Activated CD4-positive, CD25-positive, alpha-beta regulatory T cell (primary cell): ENCODE results near the gene PGBD2.
"Not testable (repeated sequence)": the region's sequence is repeated elsewhere in the genome, so short reads cannot be mapped to it uniquely, and the experiment has no call there.

ENCODE experiments used
- DNase-seq, 4 experiments: peaks; one replicate each; lab custom pipeline; 2025; lab: John Stamatoyannopoulos, UW

The PGBD2 gene

DNA sequence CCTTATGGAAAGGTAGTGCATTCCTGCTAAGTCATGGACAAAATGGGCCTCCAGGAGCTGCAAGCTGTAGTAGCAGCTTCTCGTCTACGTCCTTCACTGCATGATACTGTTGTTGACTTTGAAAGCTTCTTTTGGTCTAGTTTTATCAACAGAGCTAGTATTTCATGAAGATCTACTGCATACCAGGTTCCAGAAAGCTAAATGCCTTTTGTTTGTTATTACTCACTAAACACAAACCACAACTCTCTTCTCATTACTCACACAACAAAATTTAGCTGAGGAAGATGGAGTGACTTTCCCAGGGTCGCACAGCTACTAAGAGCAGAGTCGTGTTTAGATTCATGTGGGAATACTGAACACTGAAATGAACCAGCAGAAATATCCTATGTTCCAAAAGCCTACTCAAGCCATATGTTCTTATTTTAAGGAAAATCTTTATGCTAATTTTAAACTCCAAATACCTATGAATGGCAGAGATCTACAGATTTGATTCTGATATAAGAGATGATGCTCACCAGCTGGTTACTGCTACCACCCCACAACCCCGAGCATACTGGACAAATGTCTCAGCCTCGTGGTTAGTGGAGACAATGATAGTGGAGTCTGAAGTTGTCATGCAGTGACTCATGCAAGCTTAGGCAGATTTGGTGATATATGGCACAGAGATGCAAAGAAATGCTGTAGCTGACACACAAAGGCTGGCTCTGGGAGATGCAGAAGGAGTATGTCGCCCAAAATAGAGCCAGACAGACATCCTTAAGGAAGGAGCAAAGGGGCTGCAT, 20.6 kb downstream of the PGBD2 start:
- no peak for DNase-seq

DNA sequence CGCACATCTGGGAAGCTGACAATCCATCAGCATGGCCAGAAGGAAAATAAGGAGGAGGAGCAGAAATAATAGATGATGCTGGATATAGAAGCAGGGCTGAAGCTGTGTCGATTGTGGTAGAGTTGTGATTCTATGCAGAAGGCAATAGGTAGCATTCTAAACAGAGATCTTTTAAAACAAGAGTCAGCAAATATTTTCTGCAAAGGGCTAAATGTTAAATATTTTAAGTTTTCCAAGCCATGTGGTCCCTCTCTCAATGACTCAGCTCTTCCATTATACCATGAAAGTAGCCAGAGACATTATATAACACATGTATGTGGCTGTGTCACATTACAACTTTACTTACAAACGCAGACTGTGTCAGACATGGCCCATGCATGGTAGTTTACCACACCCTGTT, 21.2 kb downstream of the PGBD2 start:
- DNase-seq, result not testable (repeated sequence)

DNA sequence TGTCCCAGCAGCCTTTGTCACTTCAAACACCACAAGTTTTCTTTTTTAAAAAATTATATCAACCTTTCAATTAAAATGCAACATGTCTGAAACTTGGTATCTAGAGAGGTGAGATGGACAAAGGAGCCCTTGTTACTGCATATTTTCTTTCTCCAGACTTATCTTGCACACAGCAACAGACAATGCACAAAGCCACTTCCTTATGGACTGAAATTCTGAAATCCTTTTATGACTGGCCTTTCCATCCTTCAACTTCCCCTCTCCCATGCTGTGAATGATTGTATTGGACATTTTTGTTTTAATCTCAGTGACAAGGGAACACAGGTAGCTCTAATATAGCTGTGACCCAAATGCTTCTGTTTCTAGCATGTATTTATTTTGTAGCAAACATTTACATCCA, 22.1 kb downstream of the PGBD2 start:
- not testable (repeated sequence) for DNase-seq

DNA sequence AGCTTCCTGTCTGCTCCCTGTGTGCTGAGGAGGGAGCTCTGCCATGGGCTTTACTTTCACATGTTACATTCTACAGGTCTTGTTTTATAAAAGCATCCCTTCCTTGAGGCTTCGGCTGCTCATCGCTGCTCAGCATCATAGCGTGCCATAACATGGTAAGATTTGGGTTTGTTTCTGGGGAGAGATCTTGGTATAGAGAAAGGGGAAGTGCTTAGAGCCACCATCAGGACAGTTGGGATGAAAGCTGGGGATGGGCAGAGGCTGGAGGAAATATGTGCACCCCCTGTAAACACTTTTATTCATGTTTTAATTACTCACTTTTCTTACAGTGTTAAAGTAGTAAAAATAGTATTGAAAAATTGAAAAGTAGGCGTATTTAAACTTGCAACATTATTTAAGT, 24.0 kb downstream of the PGBD2 start:
- DNase-seq, result not testable (repeated sequence)

DNA sequence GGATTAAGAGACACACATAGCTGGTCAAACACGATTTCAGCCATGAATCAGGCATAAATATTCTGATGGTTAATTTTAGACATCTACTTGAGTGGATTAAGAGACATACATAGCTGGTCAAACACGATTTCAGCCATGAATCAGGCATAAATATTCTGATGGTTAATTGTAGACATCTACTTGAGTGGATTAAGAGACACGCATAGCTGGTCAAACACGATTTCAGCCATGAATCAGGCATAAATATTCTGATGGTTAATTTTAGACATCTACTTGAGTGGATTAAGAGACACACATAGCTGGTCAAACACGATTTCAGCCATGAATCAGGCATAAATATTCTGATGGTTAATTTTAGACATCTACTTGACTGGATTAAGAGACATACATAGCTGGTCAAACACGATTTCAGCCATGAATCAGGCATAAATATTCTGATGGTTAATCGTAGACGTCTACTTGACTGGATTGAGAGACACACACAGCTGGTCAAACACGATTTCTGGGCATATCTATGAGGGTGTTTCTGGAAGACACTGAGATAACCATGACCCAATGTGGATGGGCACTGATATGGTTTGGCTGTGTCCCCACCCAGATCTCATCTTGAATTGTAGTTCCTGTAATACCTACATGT, 32.3 kb downstream of the PGBD2 start:
- not testable (repeated sequence) for DNase-seq

DNA sequence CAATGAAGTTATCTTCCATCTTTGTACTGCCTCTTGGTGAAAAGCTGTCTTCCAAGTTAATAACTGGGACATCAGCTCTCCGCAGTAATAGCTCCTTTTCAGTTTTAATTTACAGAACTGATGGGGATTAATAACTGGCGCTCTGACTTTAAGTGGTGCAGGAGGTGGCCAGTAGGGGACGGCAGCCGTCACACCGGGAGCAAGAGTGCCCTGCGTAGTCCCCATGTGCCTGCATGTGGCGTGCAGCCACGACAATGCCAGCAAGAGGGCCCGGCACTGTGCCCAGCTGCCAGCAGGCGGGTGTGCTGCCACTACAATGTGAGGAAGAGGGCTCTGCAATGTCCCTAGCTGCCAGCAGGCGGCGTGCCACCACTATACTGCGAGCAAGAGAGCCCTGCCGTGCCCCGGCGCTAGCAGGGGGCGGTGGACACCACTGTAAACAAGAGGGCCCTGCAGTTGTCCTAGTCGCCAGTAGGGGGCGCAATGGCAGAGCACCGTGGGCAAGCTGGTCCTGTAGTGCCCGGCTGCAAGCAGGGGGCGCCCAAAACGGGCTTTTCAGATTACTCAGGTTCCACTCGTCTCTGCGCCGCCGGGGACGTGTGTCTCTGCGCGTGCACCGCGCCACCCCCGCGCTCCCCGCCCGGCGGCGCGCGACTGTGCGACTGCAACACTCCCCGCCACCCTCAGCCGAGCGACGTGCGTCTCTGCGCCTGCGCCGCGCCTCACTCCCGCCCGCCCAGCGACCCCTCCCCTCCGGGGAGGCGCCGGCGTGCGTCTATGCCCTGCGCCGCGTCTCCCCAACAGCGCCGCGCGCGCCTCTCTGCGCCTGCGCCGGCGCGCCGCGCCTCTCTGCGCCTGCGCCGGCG, 38.3 kb downstream of the PGBD2 start:
- DNase-seq, result not testable (repeated sequence)

DNA sequence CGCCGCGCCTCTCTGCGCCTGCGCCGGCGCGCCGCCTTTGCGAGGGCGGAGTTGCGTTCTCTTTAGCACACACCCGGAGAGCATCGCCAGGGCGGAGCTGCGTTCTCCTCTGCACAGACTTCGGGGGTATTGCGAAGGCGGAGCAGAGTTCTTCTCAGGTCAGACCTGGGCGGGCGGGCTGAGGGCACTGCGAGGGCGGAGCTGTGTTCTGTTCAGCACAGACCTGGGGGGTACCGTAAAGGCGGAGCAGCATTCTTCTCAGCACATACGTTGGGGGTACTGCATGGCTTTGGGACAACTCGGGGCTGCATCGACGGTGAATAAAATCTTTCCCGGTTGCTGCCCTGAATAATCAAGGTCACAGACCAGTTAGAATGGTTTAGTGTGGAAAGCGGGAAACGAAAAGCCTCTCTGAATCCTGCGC, 39.0 kb downstream of the PGBD2 start:
- DNase-seq, result not testable (repeated sequence)

DNA sequence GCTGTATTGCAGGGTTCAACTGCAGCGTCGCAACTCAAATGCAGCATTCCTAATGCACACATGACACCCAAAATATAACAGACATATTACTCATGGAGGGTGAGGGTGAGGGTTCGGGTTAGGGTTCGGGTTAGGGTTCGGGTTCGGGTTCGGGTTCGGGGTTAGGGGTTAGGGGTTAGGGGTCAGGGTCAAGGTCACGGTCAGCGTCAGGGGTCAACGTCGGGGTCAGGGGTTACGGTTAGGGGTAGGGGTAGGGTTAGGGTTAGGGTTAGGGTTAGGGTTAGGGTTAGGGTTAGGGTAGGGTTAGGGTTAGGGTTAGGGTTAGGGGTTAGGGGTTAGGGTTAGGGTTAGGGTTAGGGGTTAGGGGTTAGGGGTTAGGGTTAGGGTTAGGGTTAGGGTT, 39.4 kb downstream of the PGBD2 start:
- not testable (repeated sequence) for DNase-seq

DNA sequence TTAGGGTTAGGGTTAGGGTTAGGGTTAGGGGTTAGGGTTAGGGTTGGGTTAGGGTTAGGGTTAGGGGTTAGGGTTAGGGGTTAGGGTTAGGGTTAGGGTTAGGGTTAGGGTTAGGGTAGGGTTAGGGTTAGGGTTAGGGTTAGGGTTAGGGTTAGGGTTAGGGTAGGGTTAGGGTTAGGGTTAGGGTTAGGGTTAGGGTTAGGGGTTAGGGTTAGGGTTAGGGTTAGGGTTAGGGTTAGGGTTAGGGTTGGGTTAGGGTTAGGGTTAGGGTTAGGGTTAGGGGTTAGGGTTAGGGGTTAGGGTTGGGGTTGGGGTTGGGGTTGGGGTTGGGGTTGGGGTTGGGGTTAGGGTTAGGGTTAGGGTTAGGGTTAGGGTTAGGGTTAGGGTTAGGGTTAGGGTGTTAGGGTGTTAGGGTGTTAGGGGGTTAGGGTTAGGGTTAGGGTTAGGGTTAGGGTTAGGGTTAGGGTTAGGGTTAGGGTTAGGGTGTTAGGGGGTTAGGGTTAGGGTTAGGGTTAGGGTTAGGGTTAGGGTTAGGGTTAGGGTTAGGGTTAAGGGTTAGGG, 39.9 kb downstream of the PGBD2 start:
- not testable (repeated sequence) for DNase-seq
